HG03571 (cell line): Measurements from ENCODE around the gene PNKD.
"Not testable (repeated sequence)": the region's sequence is repeated elsewhere in the genome, so short reads cannot be mapped to it uniquely, and the experiment has no call there.

ENCODE experiments used
- ATAC-seq: cut with Tn5 transposase; IDR thresholded peaks from one replicate; pipeline ENCODE4 v1.9.1; 2021; ENCODE audit not compliant: unreplicated experiment

PNKD gene

GRCh38 chr2:218272531-218273212 lies 2.4 kb downstream of the PNKD start:
- no peak for ATAC-seq

- not testable (repeated sequence) for ATAC-seq
Observed at GRCh38 chr2:218273214-218273907, 3.0 kb downstream of the PNKD start.

- no peak for ATAC-seq
Observed at GRCh38 chr2:218273908-218274249, 3.6 kb downstream of the PNKD start.

- no peak for ATAC-seq
Observed at GRCh38 chr2:218274586-218274985, 4.3 kb downstream of the PNKD start.

GRCh38 chr2:218275371-218276072 lies 5.2 kb downstream of the PNKD start:
- ATAC-seq: no peak

GRCh38 chr2:218276986-218277755 lies 6.9 kb downstream of the PNKD start:
- no peak for ATAC-seq

- ATAC-seq: no peak
Observed at GRCh38 chr2:218277921-218278320, 7.6 kb downstream of the PNKD start.

GRCh38 chr2:218278531-218279360 lies 8.4 kb downstream of the PNKD start:
- no peak for ATAC-seq

- no peak for ATAC-seq
Observed at GRCh38 chr2:218280260-218280870, 10.0 kb downstream of the PNKD start.

- ATAC-seq: no peak
Observed at GRCh38 chr2:218281449-218281848, 11.1 kb downstream of the PNKD start.

- no peak for ATAC-seq
Observed at GRCh38 chr2:218282173-218282991, 12.1 kb downstream of the PNKD start.

GRCh38 chr2:218284106-218284811 lies 13.9 kb downstream of the PNKD start:
- no peak for ATAC-seq

- no peak for ATAC-seq
Observed at GRCh38 chr2:218285604-218286003, 15.3 kb downstream of the PNKD start.

- peak; percentile 63 for ATAC-seq
Observed at GRCh38 chr2:218286570-218287459, 16.5 kb downstream of the PNKD start.

- ATAC-seq: no peak
Observed at GRCh38 chr2:218289639-218290315, 19.5 kb downstream of the PNKD start.

GRCh38 chr2:218290316-218291261 lies 20.3 kb downstream of the PNKD start:
- ATAC-seq: peak; percentile 54
